ENCODE measurements around the gene HRK. TPM values are rescaled to one million over a fixed set of nuclear protein-coding genes. Genes with fewer than 3 reads are reported as not detected.

HRK gene
- total and polyA plus RNA-seq, 2 of the 8 experiments (the other 6 are each of a cell fraction or from before 2014, with no cell fraction given) = 1.6 to 2.7 TPM

DNA sequence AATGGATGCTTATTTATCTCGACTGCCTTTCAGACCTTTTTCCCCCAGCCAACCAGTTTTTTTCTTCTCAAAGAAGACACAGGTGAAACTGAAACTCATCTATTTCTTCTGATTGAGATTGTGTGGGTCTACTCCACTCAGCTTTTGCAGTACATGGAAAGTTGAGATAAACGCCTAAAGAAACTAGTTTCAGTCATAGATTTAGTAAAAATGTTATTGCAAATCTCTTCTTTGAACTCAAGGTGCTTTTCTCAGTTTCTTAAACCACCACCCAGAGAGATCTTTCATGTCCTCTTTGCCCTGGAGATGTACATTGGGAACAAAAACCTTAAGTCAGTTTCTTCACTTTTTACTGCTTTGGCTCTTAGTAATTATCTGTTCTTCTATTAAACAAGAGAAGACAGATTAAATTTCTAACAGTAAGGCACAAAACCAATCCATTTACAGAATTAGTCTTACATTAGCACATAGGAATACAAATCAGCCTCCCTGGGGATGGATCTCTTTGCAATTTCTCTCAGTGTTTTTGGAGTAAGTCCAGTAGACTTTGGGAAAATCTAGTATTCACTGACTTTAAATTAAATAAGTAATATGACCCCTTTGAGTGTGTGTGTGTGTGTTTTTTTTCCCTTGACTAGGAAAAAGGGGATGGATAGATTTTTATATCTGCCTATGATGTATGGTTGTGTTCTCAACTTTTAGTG is 41.1 kb upstream of the HRK start:
- TF ChIP-seq SAP30 (IDR thresholded peaks at IDR 0.05; ENCODE audit: insufficient read depth, insufficient replicate concordance, low read length) (no peak), SIRT6 (IDR thresholded peaks at IDR 0.05; ENCODE audit: low read length) (no peak), TEAD4 (IDR thresholded peaks at IDR 0.05; ENCODE audit: low read depth, low read length) (no peak), RFX5 (IDR thresholded peaks at IDR 0.05; ENCODE audit: borderline replicate concordance, low read depth, low read length) (no peak), CHD2 (IDR thresholded peaks at IDR 0.05; ENCODE audit: low read length) (no peak), RNF2 (IDR thresholded peaks at IDR 0.05; ENCODE audit: borderline replicate concordance, low read depth, low read length, missing control alignments, poor library complexity, severe bottlenecking) (no peak), PHF8 (conservative IDR thresholded peaks at IDR 0.05; ENCODE audit: low read depth, low read length) (no peak), POU5F1 (IDR thresholded peaks at IDR 0.05; ENCODE audit: low read depth, low read length) (no peak), ZNF274 (IDR thresholded peaks at IDR 0.05; ENCODE audit: borderline replicate concordance, extremely low read depth, low read length) (no peak), CTBP2 (IDR thresholded peaks at IDR 0.05; ENCODE audit: borderline replicate concordance, insufficient read depth, insufficient read length, low read length) (no peak), TAF1 (IDR thresholded peaks at IDR 0.05; ENCODE audit: low read depth, low read length) (no peak)
- Histone ChIP-seq H2BK120ac (replicated peaks; ENCODE audit: low read depth, low read length) (no peak overlapping the region), H3K27me3 (replicated peaks in 1 of 4; ENCODE audit: control insufficient read depth in 3 of 4, extremely low read depth in 1 of 4, insufficient read depth in 3 of 4, low read length in 3 of 4) (no peaks in the 10 kb centered on the region), H3K4me2 (ENCODE audit: insufficient read depth in 1 of 2, low read depth in 2 of 2, low read length in 2 of 2) (no peak overlapping the region), H3K27ac (ENCODE audit: low read depth, low read length) (no peak overlapping the region), H2BK15ac (ENCODE audit: low read length) (no peak overlapping the region), H4K91ac (replicated peaks; ENCODE audit: insufficient read length, low read length) (no peak overlapping the region), H3K4ac (replicated peaks; ENCODE audit: insufficient read length, low read depth, low read length) (no peak overlapping the region), H3K18ac (ENCODE audit: extremely low read depth, low read length) (no peak overlapping the region), H4K20me1 (replicated peaks in 1 of 2; ENCODE audit: control insufficient read depth in 1 of 2, insufficient read depth in 2 of 2, low read length in 2 of 2) (no peaks in the 10 kb centered on the region), H3K9ac (replicated peaks in 1 of 4; ENCODE audit: extremely low read depth in 1 of 4, low read depth in 3 of 4, low read length in 3 of 4) (no peak overlapping the region), H2BK5ac (ENCODE audit: low read depth, low read length) (no peak overlapping the region), H2BK12ac (ENCODE audit: low read depth, low read length) (no peak overlapping the region), H3K79me2 (ENCODE audit: control insufficient read depth in 1 of 2, insufficient read depth in 2 of 2, low read length in 2 of 2) (peaks cover 0 to 14% of the 10 kb centered on the region in 2 experiments; a peak in 2 of 4 replicates), H3K56ac (replicated peaks; ENCODE audit: insufficient read length, low read depth, low read length) (no peak overlapping the region), H4K5ac (ENCODE audit: insufficient read length, low read depth, low read length) (no peak overlapping the region), H3K9me3 (ENCODE audit: insufficient read depth in 2 of 2, low read depth in 1 of 2, low read length in 1 of 2) (no peaks in the 10 kb centered on the region), H4K8ac (ENCODE audit: extremely low read depth, insufficient read depth, low read length) (no peak overlapping the region; the same call in 1 of the 2 replicates), H3K23me2 (ENCODE audit: low read depth, low read length) (no peaks in the 10 kb centered on the region), H3K23ac (ENCODE audit: insufficient read length) (no peak overlapping the region), H2BK20ac (ENCODE audit: low read length) (no peak overlapping the region), H3K14ac (ENCODE audit: insufficient read length) (no peak overlapping the region), H3K4me3 (ENCODE audit: extremely low read depth in 1 of 4, insufficient read depth in 2 of 4, low read depth in 3 of 4, low read length in 4 of 4) (no peak overlapping the region), H2AK5ac (ENCODE audit: low read depth, low read length) (no peak overlapping the region), H3K79me1 (ENCODE audit: low read depth, low read length) (peaks cover 5% of the 10 kb centered on the region; the same call in 1 of the 2 replicates), H2AFZ (ENCODE audit: low read length) (no peak overlapping the region), H3K4me1 (replicated peaks in 1 of 4; ENCODE audit: control insufficient read depth in 3 of 4, insufficient read depth in 4 of 4, low read length in 3 of 4) (peaks cover 0 to 3% (median 0%) of the 10 kb centered on the region in 4 experiments; a peak in 1 of 7 replicates), H3K36me3 (ENCODE audit: control insufficient read depth in 2 of 4, insufficient read depth in 4 of 4, low read length in 3 of 4) (peaks cover 0 to 4% (median 0%) of the 10 kb centered on the region in 4 experiments; a peak in 1 of 8 replicates)
- FAIRE-seq (no peak), DNase-seq (ENCODE audit: low read depth in 1 of 2, low spot score in 2 of 2) (no peak)
- POLR2A ChIA-PET (ENCODE audit: partially characterized antibody) = no interaction called here
- 87% methylated on average over 2 of the region's 2 CpGs; no CpG with 5 or more reads in 1 of the 2 experiments for WGBS, 2 experiments (ENCODE audit: extremely low coverage in 1 of 2, insufficient coverage in 1 of 2, insufficient read length in 1 of 2, insufficient replicate concordance in 2 of 2, low coverage in 1 of 2, low lambda C conversion rate in 2 of 2, missing lambda C conversion rate in 1 of 2)
- CTCF ChIA-PET (ENCODE audit: partially characterized antibody) = interaction anchor here (1.2 kb wide), 1 partner anchor 10 kb away, joined by 3 read pairs; no protein-coding TSS in a partner anchor
